LoVo (cell line): ENCODE measurements around the gene FAM24B.
"Not testable (repeated sequence)": the region's sequence is repeated elsewhere in the genome, so short reads cannot be mapped to it uniquely, and the experiment has no call there.

Experiments
- DNase-seq: peaks from one replicate; pipeline ENCODE4 v3.0.0-alpha.2; 2016; ENCODE audit warnings: low spot score

FAM24B gene

GRCh38 chr10:122858042-122858441 lies 21.3 kb downstream of the FAM24B start:
- not testable (repeated sequence) for DNase-seq

GRCh38 chr10:122856902-122857301 lies 22.5 kb downstream of the FAM24B start:
- no peak for DNase-seq

- no peak for DNase-seq
Measured at GRCh38 chr10:122855745-122856144, 23.6 kb downstream of the FAM24B start.

- DNase-seq = no peak
Measured at GRCh38 chr10:122854648-122855047, 24.7 kb downstream of the FAM24B start.

GRCh38 chr10:122853665-122854313 lies 25.6 kb downstream of the FAM24B start:
- no peak for DNase-seq

- DNase-seq = no peak
Measured at GRCh38 chr10:122852261-122852660, 27.1 kb downstream of the FAM24B start.

GRCh38 chr10:122850705-122851640 lies 28.4 kb downstream of the FAM24B start:
- no peak for DNase-seq

GRCh38 chr10:122849900-122850605 lies 29.3 kb downstream of the FAM24B start:
- no peak for DNase-seq

- no peak for DNase-seq
Measured at GRCh38 chr10:122849090-122849489, 30.3 kb downstream of the FAM24B start.

- DNase-seq = no peak
Measured at GRCh38 chr10:122847782-122848604, 31.4 kb downstream of the FAM24B start.

- DNase-seq = no peak
Measured at GRCh38 chr10:122845783-122846332, 33.5 kb downstream of the FAM24B start, which contains the start of gene CUZD1. Gene CUZD1 (minus strand): TSS chr10:122845857. CDS start chr10:122845843, 14 bp downstream.

- DNase-seq = no peak
Measured at GRCh38 chr10:122844146-122844545, 35.2 kb downstream of the FAM24B start.

GRCh38 chr10:122841569-122841968 lies 37.8 kb downstream of the FAM24B start:
- DNase-seq = no peak

GRCh38 chr10:122839505-122839904 lies 39.9 kb downstream of the FAM24B start:
- DNase-seq = no peak

GRCh38 chr10:122838880-122839279 lies 40.5 kb downstream of the FAM24B start:
- DNase-seq = no peak

- DNase-seq = no peak
Measured at GRCh38 chr10:122835908-122836307, 43.5 kb downstream of the FAM24B start.

- DNase-seq = no peak
Measured at GRCh38 chr10:122830965-122831353, 48.4 kb downstream of the FAM24B start.

- DNase-seq = no peak
Measured at GRCh38 chr10:122830273-122830964, 49.0 kb downstream of the FAM24B start.

- no peak for DNase-seq
Measured at GRCh38 chr10:122829454-122829853, 49.9 kb downstream of the FAM24B start.

- no peak for DNase-seq
Measured at GRCh38 chr10:122828716-122829255, 50.6 kb downstream of the FAM24B start.
